ENCODE data around the gene DNAH17.

The DNAH17 gene

GRCh38 chr17:78446833-78447232, 130.4 kb downstream of the DNAH17 start:
- no peak overlapping the region for H3K27ac ChIP-seq (ENCODE audit: low read depth, low read length)
- no peaks in the 10 kb centered on the region for H3K4me1 ChIP-seq (ENCODE audit: insufficient read depth, low read length)
- H3K36me3 ChIP-seq (ENCODE audit: insufficient read depth, low read length) = no peaks in the 10 kb centered on the region
- no peaks in the 10 kb centered on the region for H3K9me3 ChIP-seq (ENCODE audit: low read length)
- H3K27me3 ChIP-seq (ENCODE audit: control insufficient read depth in 1 of 2, insufficient read depth in 2 of 2, low read length in 2 of 2) = no peaks in the 10 kb centered on the region
- H3K9ac ChIP-seq (ENCODE audit: low read length) = no peak overlapping the region
- no peak overlapping the region for H3K4me3 ChIP-seq (ENCODE audit: low read depth in 1 of 2, low read length in 2 of 2)

GRCh38 chr17:78444392-78444791, 132.8 kb downstream of the DNAH17 start:
- Histone ChIP-seq H3K9ac (ENCODE audit: low read length) (no peak overlapping the region), H3K9me3 (ENCODE audit: low read length) (no peaks in the 10 kb centered on the region), H3K36me3 (ENCODE audit: insufficient read depth, low read length) (no peaks in the 10 kb centered on the region), H3K27me3 (ENCODE audit: control insufficient read depth in 1 of 2, insufficient read depth in 2 of 2, low read length in 2 of 2) (no peaks in the 10 kb centered on the region), H3K27ac (ENCODE audit: low read depth, low read length) (no peak overlapping the region), H3K4me3 (ENCODE audit: low read depth in 1 of 2, low read length in 2 of 2) (no peak overlapping the region), H3K4me1 (ENCODE audit: insufficient read depth, low read length) (no peaks in the 10 kb centered on the region)

GRCh38 chr17:78442648-78443218, 134.5 kb downstream of the DNAH17 start:
- H3K4me3 ChIP-seq (ENCODE audit: low read depth in 1 of 2, low read length in 2 of 2) = no peak overlapping the region
- H3K9me3 ChIP-seq (ENCODE audit: low read length) = no peaks in the 10 kb centered on the region
- H3K36me3 ChIP-seq (ENCODE audit: insufficient read depth, low read length) = no peaks in the 10 kb centered on the region
- H3K27me3 ChIP-seq (ENCODE audit: control insufficient read depth in 1 of 2, insufficient read depth in 2 of 2, low read length in 2 of 2) = peaks cover 0 to 4% of the 10 kb centered on the region in 2 donors
- no peaks in the 10 kb centered on the region for H3K4me1 ChIP-seq (ENCODE audit: insufficient read depth, low read length)
- no peak overlapping the region for H3K27ac ChIP-seq (ENCODE audit: low read depth, low read length)
- H3K9ac ChIP-seq (ENCODE audit: low read length) = no peak overlapping the region

GRCh38 chr17:78441271-78441971, 135.8 kb downstream of the DNAH17 start:
- Histone ChIP-seq H3K4me3 (ENCODE audit: low read depth in 1 of 2, low read length in 2 of 2) (no peak overlapping the region), H3K36me3 (ENCODE audit: insufficient read depth, low read length) (no peaks in the 10 kb centered on the region), H3K9ac (ENCODE audit: low read length) (no peak overlapping the region), H3K9me3 (ENCODE audit: low read length) (no peaks in the 10 kb centered on the region), H3K27ac (ENCODE audit: low read depth, low read length) (no peak overlapping the region), H3K27me3 (ENCODE audit: control insufficient read depth in 1 of 2, insufficient read depth in 2 of 2, low read length in 2 of 2) (peaks cover 0 to 5% of the 10 kb centered on the region in 2 donors), H3K4me1 (ENCODE audit: insufficient read depth, low read length) (no peaks in the 10 kb centered on the region)

- no peaks in the 10 kb centered on the region for H3K9me3 ChIP-seq (ENCODE audit: low read length)
- no peak overlapping the region for H3K4me3 ChIP-seq (ENCODE audit: low read depth in 1 of 2, low read length in 2 of 2)
- no peak overlapping the region for H3K9ac ChIP-seq (ENCODE audit: low read length)
- H3K36me3 ChIP-seq (ENCODE audit: insufficient read depth, low read length) = no peaks in the 10 kb centered on the region
- no peaks in the 10 kb centered on the region for H3K4me1 ChIP-seq (ENCODE audit: insufficient read depth, low read length)
- peaks cover 0 to 5% of the 10 kb centered on the region in 2 donors for H3K27me3 ChIP-seq (ENCODE audit: control insufficient read depth in 1 of 2, insufficient read depth in 2 of 2, low read length in 2 of 2)
- no peak overlapping the region for H3K27ac ChIP-seq (ENCODE audit: low read depth, low read length)
These were observed 138.4 kb downstream of the DNAH17 start for GRCh38 chr17:78438694-78439325.

- H3K9me3 ChIP-seq (ENCODE audit: low read length) = no peaks in the 10 kb centered on the region
- no peaks in the 10 kb centered on the region for H3K36me3 ChIP-seq (ENCODE audit: insufficient read depth, low read length)
- H3K4me3 ChIP-seq (ENCODE audit: low read depth in 1 of 2, low read length in 2 of 2) = no peak overlapping the region
- H3K27me3 ChIP-seq (ENCODE audit: control insufficient read depth in 1 of 2, insufficient read depth in 2 of 2, low read length in 2 of 2) = peaks cover 0 to 5% of the 10 kb centered on the region in 2 donors
- no peaks in the 10 kb centered on the region for H3K4me1 ChIP-seq (ENCODE audit: insufficient read depth, low read length)
- no peak overlapping the region for H3K9ac ChIP-seq (ENCODE audit: low read length)
- H3K27ac ChIP-seq (ENCODE audit: low read depth, low read length) = no peak overlapping the region
These were observed 138.9 kb downstream of the DNAH17 start for GRCh38 chr17:78438271-78438691.

GRCh38 chr17:78437508-78438169, 139.6 kb downstream of the DNAH17 start:
- H3K4me3 ChIP-seq (ENCODE audit: low read depth in 1 of 2, low read length in 2 of 2) = no peak overlapping the region
- no peak overlapping the region for H3K27ac ChIP-seq (ENCODE audit: low read depth, low read length)
- no peak overlapping the region for H3K9ac ChIP-seq (ENCODE audit: low read length)
- no peaks in the 10 kb centered on the region for H3K36me3 ChIP-seq (ENCODE audit: insufficient read depth, low read length)
- no peaks in the 10 kb centered on the region for H3K9me3 ChIP-seq (ENCODE audit: low read length)
- H3K4me1 ChIP-seq (ENCODE audit: insufficient read depth, low read length) = peaks cover 5% of the 10 kb centered on the region
- H3K27me3 ChIP-seq (ENCODE audit: control insufficient read depth in 1 of 2, insufficient read depth in 2 of 2, low read length in 2 of 2) = peaks cover 0 to 5% of the 10 kb centered on the region in 2 donors

GRCh38 chr17:78435330-78436005, 141.7 kb downstream of the DNAH17 start:
- H3K4me3 ChIP-seq (ENCODE audit: low read depth in 1 of 2, low read length in 2 of 2) = no peak overlapping the region
- H3K4me1 ChIP-seq (ENCODE audit: insufficient read depth, low read length) = peaks cover 5% of the 10 kb centered on the region
- H3K27me3 ChIP-seq (ENCODE audit: control insufficient read depth in 1 of 2, insufficient read depth in 2 of 2, low read length in 2 of 2) = peaks cover 0 to 5% of the 10 kb centered on the region in 2 donors
- no peak overlapping the region for H3K27ac ChIP-seq (ENCODE audit: low read depth, low read length)
- no peaks in the 10 kb centered on the region for H3K36me3 ChIP-seq (ENCODE audit: insufficient read depth, low read length)
- H3K9ac ChIP-seq (ENCODE audit: low read length) = no peak overlapping the region
- no peaks in the 10 kb centered on the region for H3K9me3 ChIP-seq (ENCODE audit: low read length)

- Histone ChIP-seq H3K36me3 (ENCODE audit: insufficient read depth, low read length) (no peaks in the 10 kb centered on the region), H3K9me3 (ENCODE audit: low read length) (no peaks in the 10 kb centered on the region), H3K4me1 (ENCODE audit: insufficient read depth, low read length) (peaks cover 5% of the 10 kb centered on the region), H3K4me3 (ENCODE audit: low read depth in 1 of 2, low read length in 2 of 2) (no peak overlapping the region), H3K9ac (ENCODE audit: low read length) (no peak overlapping the region), H3K27ac (ENCODE audit: low read depth, low read length) (no peak overlapping the region), H3K27me3 (ENCODE audit: control insufficient read depth in 1 of 2, insufficient read depth in 2 of 2, low read length in 2 of 2) (peaks cover 0 to 5% of the 10 kb centered on the region in 2 donors)
These were observed 142.5 kb downstream of the DNAH17 start for GRCh38 chr17:78434455-78435329.

GRCh38 chr17:78433780-78434335, 143.3 kb downstream of the DNAH17 start:
- H3K27me3 ChIP-seq (ENCODE audit: control insufficient read depth in 1 of 2, insufficient read depth in 2 of 2, low read length in 2 of 2) = peaks cover 0 to 5% of the 10 kb centered on the region in 2 donors
- no peak overlapping the region for H3K9ac ChIP-seq (ENCODE audit: low read length)
- H3K4me3 ChIP-seq (ENCODE audit: low read depth in 1 of 2, low read length in 2 of 2) = no peak overlapping the region
- no peak overlapping the region for H3K27ac ChIP-seq (ENCODE audit: low read depth, low read length)
- no peaks in the 10 kb centered on the region for H3K9me3 ChIP-seq (ENCODE audit: low read length)
- H3K36me3 ChIP-seq (ENCODE audit: insufficient read depth, low read length) = peaks cover 4% of the 10 kb centered on the region
- peaks cover 5% of the 10 kb centered on the region for H3K4me1 ChIP-seq (ENCODE audit: insufficient read depth, low read length)
